SK-N-SH treated with all-trans-retinoic acid at 6 μM for 48 hours (cell line): Measurements from ENCODE around the gene NEU2.

Experiments used
- ATAC-seq: fragments of 200-7000 bp; cut with Tn5 transposase; 3 replicates; pipeline ENCODE4 v1.9.1; 2020; ENCODE audit warnings: mild to moderate bottlenecking, moderate library complexity
- ARNTL ChIP-seq: fragments of 450-650 bp; formaldehyde crosslinking; IDR thresholded peaks from 2 replicates; pipeline ENCODE4 v1.5.0; 2020; ENCODE audit warnings: low read depth, mild to moderate bottlenecking, moderate library complexity, borderline replicate concordance
- BACH2 ChIP-seq: fragments of 250-450 bp; sonication (Bioruptor Pico); IDR thresholded peaks from 2 replicates; pipeline ENCODE4 v1.9.0; 2021; ENCODE audit warnings: mild to moderate bottlenecking, borderline replicate concordance
- CSDC2 ChIP-seq: fragments of 250-450 bp; sonication (Bioruptor Pico); IDR thresholded peaks from 2 replicates; pipeline ENCODE4 v1.5.0; 2020; ENCODE audit warnings: mild to moderate bottlenecking, moderate library complexity
- ESRRG ChIP-seq: fragments of 250-450 bp; sonication (Bioruptor Pico); IDR thresholded peaks from 2 replicates; pipeline ENCODE4 v1.6.1; 2021; ENCODE audit warnings: mild to moderate bottlenecking
- GLIS3 ChIP-seq: fragments of 250-450 bp; sonication (Bioruptor Pico); IDR thresholded peaks from 2 replicates; pipeline ENCODE4 v1.5.0; 2020; ENCODE audit warnings: mild to moderate bottlenecking, moderate library complexity
- ISL1 ChIP-seq: fragments of 250-450 bp; sonication (Bioruptor Pico); IDR thresholded peaks from 2 replicates; pipeline ENCODE4 v2.1.2; 2022; ENCODE audit warnings: mild to moderate bottlenecking, moderate library complexity
- OSR1 ChIP-seq: fragments of 250-450 bp; sonication (Bioruptor Pico); IDR thresholded peaks from 2 replicates; pipeline ENCODE4 v1.8.0; 2022; ENCODE audit warnings: moderate library complexity, mild to moderate bottlenecking, inconsistent platforms
- PPARA ChIP-seq: fragments of 250-450 bp; sonication (Bioruptor Pico); IDR thresholded peaks from 2 replicates; pipeline ENCODE4 v1.5.0; 2020; ENCODE audit warnings: mild to moderate bottlenecking, borderline replicate concordance
- SNAI2 ChIP-seq: fragments of 250-450 bp; sonication (Bioruptor Pico); IDR thresholded peaks from 2 replicates; pipeline ENCODE4 v1.5.0; 2020; ENCODE audit warnings: mild to moderate bottlenecking, moderate library complexity
- TCF4 ChIP-seq: fragments of 250-450 bp; sonication (Bioruptor Pico); IDR thresholded peaks from 2 replicates; pipeline ENCODE4 v1.8.0; 2021; ENCODE audit warnings: mild to moderate bottlenecking, moderate library complexity, borderline replicate concordance
- TOX ChIP-seq: fragments of 250-450 bp; sonication (Bioruptor Pico); IDR thresholded peaks from 2 replicates; pipeline ENCODE4 v1.8.0; 2021; ENCODE audit warnings: mild to moderate bottlenecking, moderate library complexity, borderline replicate concordance
- ZC3H10 ChIP-seq: fragments of 250-450 bp; sonication (Bioruptor Pico); IDR thresholded peaks from 2 replicates; pipeline ENCODE4 v1.5.1; 2021; ENCODE audit warnings: mild to moderate bottlenecking, moderate library complexity
- ZFP3 ChIP-seq: fragments of 250-450 bp; sonication (Bioruptor Pico); IDR thresholded peaks from 2 replicates; pipeline ENCODE4 v1.5.0; 2020; ENCODE audit warnings: mild to moderate bottlenecking, moderate library complexity
- ZFP30 ChIP-seq: fragments of 450-650 bp; formaldehyde crosslinking; IDR thresholded peaks from 2 replicates; pipeline ENCODE4 v1.5.0; 2022; ENCODE audit warnings: mild to moderate bottlenecking, moderate library complexity
- ZNF565 ChIP-seq: fragments of 450-650 bp; formaldehyde crosslinking; conservative IDR thresholded peaks from 2 replicates; pipeline ENCODE4 v1.5.0; 2020; ENCODE audit warnings: low read depth, mild to moderate bottlenecking, moderate library complexity
- ZNF70 ChIP-seq: fragments of 450-650 bp; formaldehyde crosslinking; IDR thresholded peaks from 2 replicates; pipeline ENCODE4 v1.5.0; 2020; ENCODE audit warnings: mild to moderate bottlenecking, moderate library complexity
- ZNF8 ChIP-seq: fragments of 450-650 bp; formaldehyde crosslinking; IDR thresholded peaks from 2 replicates; pipeline ENCODE4 v1.5.0; 2020; ENCODE audit warnings: mild to moderate bottlenecking, moderate library complexity
- TF ChIP-seq, protein P1 (sequence below): fragments of 250-450 bp; sonication (Bioruptor Pico); IDR thresholded peaks from 2 replicates; pipeline ENCODE4 v1.8.0; 2020; ENCODE audit warnings: mild to moderate bottlenecking, moderate library complexity, borderline replicate concordance
- TF ChIP-seq, protein P2 (sequence below): fragments of 250-450 bp; sonication (Bioruptor Pico); IDR thresholded peaks from 2 replicates; pipeline ENCODE4 v1.5.1; 2020; ENCODE audit warnings: low read depth, mild to moderate bottlenecking, moderate library complexity
- TF ChIP-seq, protein P3 (sequence below): fragments of 250-450 bp; sonication (Bioruptor Pico); IDR thresholded peaks from 2 replicates; pipeline ENCODE4 v1.8.0; 2021; ENCODE audit warnings: low read depth, mild to moderate bottlenecking, moderate library complexity, borderline replicate concordance

The NEU2 gene

DNA sequence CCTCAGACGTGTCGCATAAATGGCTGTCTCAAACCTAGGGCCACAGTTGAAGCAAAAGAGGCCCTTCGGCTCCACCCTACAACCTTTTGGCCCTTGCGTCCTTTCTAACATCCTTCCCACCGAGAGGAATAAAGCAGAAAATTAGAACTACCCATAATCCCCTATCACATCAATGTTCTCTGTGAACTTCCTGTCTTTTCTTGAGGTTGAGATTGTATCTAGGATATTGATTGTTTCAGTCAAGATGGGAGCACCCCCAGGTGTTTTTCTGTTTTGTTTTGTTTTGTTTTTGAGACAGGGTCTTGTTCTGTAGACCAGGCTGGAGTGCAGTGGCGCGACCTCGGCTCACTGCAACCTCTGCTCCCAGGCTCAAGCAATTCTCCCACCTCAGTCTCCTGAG is 51.3 kb downstream of the NEU2 start:
- no peak for TF ChIP-seq ZFP3 (CRISPR knock-in tag)
- TF ChIP-seq, protein P1, sequence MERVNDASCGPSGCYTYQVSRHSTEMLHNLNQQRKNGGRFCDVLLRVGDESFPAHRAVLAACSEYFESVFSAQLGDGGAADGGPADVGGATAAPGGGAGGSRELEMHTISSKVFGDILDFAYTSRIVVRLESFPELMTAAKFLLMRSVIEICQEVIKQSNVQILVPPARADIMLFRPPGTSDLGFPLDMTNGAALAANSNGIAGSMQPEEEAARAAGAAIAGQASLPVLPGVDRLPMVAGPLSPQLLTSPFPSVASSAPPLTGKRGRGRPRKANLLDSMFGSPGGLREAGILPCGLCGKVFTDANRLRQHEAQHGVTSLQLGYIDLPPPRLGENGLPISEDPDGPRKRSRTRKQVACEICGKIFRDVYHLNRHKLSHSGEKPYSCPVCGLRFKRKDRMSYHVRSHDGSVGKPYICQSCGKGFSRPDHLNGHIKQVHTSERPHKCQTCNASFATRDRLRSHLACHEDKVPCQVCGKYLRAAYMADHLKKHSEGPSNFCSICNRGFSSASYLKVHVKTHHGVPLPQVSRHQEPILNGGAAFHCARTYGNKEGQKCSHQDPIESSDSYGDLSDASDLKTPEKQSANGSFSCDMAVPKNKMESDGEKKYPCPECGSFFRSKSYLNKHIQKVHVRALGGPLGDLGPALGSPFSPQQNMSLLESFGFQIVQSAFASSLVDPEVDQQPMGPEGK (CRISPR knock-in tag), result no peak
- TF ChIP-seq GLIS3 (CRISPR knock-in tag), result no peak
- no peak for TF ChIP-seq OSR1 (CRISPR knock-in tag)
- no peak for TF ChIP-seq BACH2 (CRISPR knock-in tag)
- no peak for TF ChIP-seq ISL1 (CRISPR knock-in tag)
- TF ChIP-seq CSDC2 (CRISPR knock-in tag), result no peak
- no peak for TF ChIP-seq ZNF70 (CRISPR knock-in tag)
- TF ChIP-seq TOX (CRISPR knock-in tag), result no peak
- no peak for TF ChIP-seq SNAI2 (CRISPR knock-in tag)
- TF ChIP-seq ARNTL (CRISPR knock-in tag), result no peak
- ATAC-seq, result no peak

DNA sequence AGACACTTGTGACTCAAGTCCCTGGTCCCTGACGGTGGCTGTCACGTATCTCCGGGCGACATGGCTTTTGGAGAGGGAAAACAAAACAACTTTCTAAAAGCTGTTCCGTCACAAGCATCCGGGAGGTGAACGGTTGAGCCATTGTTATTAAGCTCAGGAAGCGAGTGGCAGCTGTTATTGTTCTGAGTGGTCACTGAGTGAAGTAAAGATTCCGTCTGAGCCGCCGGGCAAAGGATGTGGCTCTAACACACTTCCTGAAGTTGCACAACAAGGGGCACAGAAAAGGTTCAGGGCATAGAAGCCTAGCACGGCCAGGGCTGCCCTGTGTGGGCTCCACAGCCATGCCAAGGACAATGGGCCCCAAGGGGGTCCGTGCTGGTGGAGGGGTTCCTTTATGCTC is 52.0 kb downstream of the NEU2 start:
- TF ChIP-seq ZFP3 (CRISPR knock-in tag) (no peak), ZC3H10 (no peak), CSDC2 (CRISPR knock-in tag) (no peak), TOX (CRISPR knock-in tag) (no peak), OSR1 (CRISPR knock-in tag) (no peak), ESRRG (no peak), GLIS3 (CRISPR knock-in tag) (no peak), PPARA (no peak), ZFP30 (no peak), SNAI2 (CRISPR knock-in tag) (no peak), ZNF70 (CRISPR knock-in tag) (no peak), ARNTL (CRISPR knock-in tag) (no peak), ZNF565 (CRISPR knock-in tag) (no peak), BACH2 (CRISPR knock-in tag) (no peak), TCF4 (CRISPR knock-in tag) (no peak), ISL1 (CRISPR knock-in tag) (no peak), ZNF8 (no peak)
- TF ChIP-seq, protein P2, sequence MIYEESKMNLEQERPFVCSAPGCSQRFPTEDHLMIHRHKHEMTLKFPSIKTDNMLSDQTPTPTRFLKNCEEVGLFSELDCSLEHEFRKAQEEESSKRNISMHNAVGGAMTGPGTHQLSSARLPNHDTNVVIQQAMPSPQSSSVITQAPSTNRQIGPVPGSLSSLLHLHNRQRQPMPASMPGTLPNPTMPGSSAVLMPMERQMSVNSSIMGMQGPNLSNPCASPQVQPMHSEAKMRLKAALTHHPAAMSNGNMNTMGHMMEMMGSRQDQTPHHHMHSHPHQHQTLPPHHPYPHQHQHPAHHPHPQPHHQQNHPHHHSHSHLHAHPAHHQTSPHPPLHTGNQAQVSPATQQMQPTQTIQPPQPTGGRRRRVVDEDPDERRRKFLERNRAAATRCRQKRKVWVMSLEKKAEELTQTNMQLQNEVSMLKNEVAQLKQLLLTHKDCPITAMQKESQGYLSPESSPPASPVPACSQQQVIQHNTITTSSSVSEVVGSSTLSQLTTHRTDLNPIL (CRISPR knock-in tag), result no peak
- TF ChIP-seq, protein P3, sequence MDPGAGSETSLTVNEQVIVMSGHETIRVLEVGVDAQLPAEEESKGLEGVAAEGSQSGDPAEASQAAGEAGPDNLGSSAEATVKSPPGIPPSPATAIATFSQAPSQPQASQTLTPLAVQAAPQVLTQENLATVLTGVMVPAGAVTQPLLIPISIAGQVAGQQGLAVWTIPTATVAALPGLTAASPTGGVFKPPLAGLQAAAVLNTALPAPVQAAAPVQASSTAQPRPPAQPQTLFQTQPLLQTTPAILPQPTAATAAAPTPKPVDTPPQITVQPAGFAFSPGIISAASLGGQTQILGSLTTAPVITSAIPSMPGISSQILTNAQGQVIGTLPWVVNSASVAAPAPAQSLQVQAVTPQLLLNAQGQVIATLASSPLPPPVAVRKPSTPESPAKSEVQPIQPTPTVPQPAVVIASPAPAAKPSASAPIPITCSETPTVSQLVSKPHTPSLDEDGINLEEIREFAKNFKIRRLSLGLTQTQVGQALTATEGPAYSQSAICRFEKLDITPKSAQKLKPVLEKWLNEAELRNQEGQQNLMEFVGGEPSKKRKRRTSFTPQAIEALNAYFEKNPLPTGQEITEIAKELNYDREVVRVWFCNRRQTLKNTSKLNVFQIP (CRISPR knock-in tag), result no peak
- TF ChIP-seq, all 23 proteins: peak for 0
- no peak for ATAC-seq
